Neuronal stem cell (in vitro differentiated cells): ENCODE results near the gene HSPA1L.

Experiments
- DNase-seq: peaks from one replicate; pipeline ENCODE4 v3.0.0-alpha.2; 2013; ENCODE audit warnings: low spot score
- H2AFZ ChIP-seq: one replicate; pipeline ENCODE4 v1.6.1; 2013; ENCODE audit warnings: mild to moderate bottlenecking, low read length, inconsistent platforms
- H2AK5ac ChIP-seq: 2 replicates; pipeline ENCODE4 v1.6.1; 2013; ENCODE audit warnings: low read depth, mild to moderate bottlenecking, inconsistent platforms, low read length, moderate library complexity, mixed read lengths
- H2BK120ac ChIP-seq: 2 replicates; pipeline ENCODE4 v1.6.1; 2013; ENCODE audit warnings: low read depth, mild to moderate bottlenecking, inconsistent platforms, low read length, moderate library complexity, mixed read lengths
- H2BK12ac ChIP-seq: one replicate; pipeline ENCODE4 v1.6.1; 2013; ENCODE audit warnings: low read length, inconsistent platforms
- H2BK15ac ChIP-seq: 2 replicates; pipeline ENCODE4 v1.6.1; 2013; ENCODE audit warnings: mild to moderate bottlenecking, low read length, inconsistent platforms, mixed read lengths
- H2BK5ac ChIP-seq: one replicate; pipeline ENCODE4 v1.6.1; 2013; ENCODE audit warnings: inconsistent platforms, mild to moderate bottlenecking, low read length, moderate library complexity
- H3K14ac ChIP-seq: one replicate; pipeline ENCODE4 v1.6.1; 2013; ENCODE audit warnings: low read length, inconsistent platforms
- H3K18ac ChIP-seq: 2 replicates; pipeline ENCODE4 v1.6.1; 2013; ENCODE audit warnings: low read length, inconsistent platforms
- H3K23ac ChIP-seq: 2 replicates; pipeline ENCODE4 v1.6.1; 2013; ENCODE audit warnings: low read depth, mild to moderate bottlenecking, mixed read lengths, low read length, inconsistent platforms; ENCODE audit not compliant: poor library complexity
- H3K27ac ChIP-seq: replicated peaks from 3 replicates; pipeline ENCODE4 v1.5.1; 2013; ENCODE audit warnings: low read length, inconsistent platforms
- H3K27me3 ChIP-seq, 3 experiments: 2 replicates each; pipeline ENCODE4 v1.6.1; 2013; ENCODE audit warnings: low read length in 3 of 3, mild to moderate bottlenecking in 2 of 3, inconsistent platforms in 1 of 3, low read depth in 1 of 3, mixed read lengths in 1 of 3, moderate library complexity in 1 of 3; ENCODE audit not compliant: control insufficient read depth in 3 of 3, insufficient read depth in 3 of 3
- H3K36me3 ChIP-seq, 2 donors: replicated peaks in 1 of 2; 2 replicates each; pipeline ENCODE4 v1.6.1; 2013; ENCODE audit warnings: low read length in 2 of 2; ENCODE audit not compliant: control insufficient read depth in 2 of 2, insufficient read depth in 2 of 2
- H3K4ac ChIP-seq: 2 replicates; pipeline ENCODE4 v1.6.1; 2013; ENCODE audit warnings: inconsistent platforms, mild to moderate bottlenecking, low read length, moderate library complexity
- H3K4me1 ChIP-seq, 2 donors: 1 replicate in 1 of 2; 2 replicates in 1 of 2; pipeline ENCODE4 v1.6.1; 2013; ENCODE audit warnings: low read length in 2 of 2, low read depth in 1 of 2; ENCODE audit not compliant: control insufficient read depth in 2 of 2, insufficient read depth in 1 of 2
- H3K4me2 ChIP-seq: one replicate; pipeline ENCODE4 v1.6.1; 2013; ENCODE audit warnings: mild to moderate bottlenecking, low read length, inconsistent platforms; ENCODE audit not compliant: insufficient read depth, poor library complexity, severe bottlenecking
- H3K4me3 ChIP-seq, 2 donors: 2 replicates each; pipeline ENCODE4 v1.5.1; 2013; ENCODE audit warnings: low read length in 2 of 2, mild to moderate bottlenecking in 2 of 2, inconsistent platforms in 1 of 2, moderate library complexity in 1 of 2
- H3K79me1 ChIP-seq: one replicate; pipeline ENCODE4 v1.6.1; 2013; ENCODE audit warnings: low read depth, mild to moderate bottlenecking, inconsistent platforms, low read length, moderate library complexity
- H3K9ac ChIP-seq: one replicate; pipeline ENCODE4 v1.6.1; 2013; ENCODE audit warnings: mild to moderate bottlenecking, low read depth, low read length, inconsistent platforms; ENCODE audit not compliant: poor library complexity
- H3K9me3 ChIP-seq, 2 donors: replicated peaks in 1 of 2; 2 replicates each; pipeline versions ENCODE3 to v1.6.1; 2013; ENCODE audit warnings: low read length in 2 of 2, mild to moderate bottlenecking in 2 of 2, inconsistent platforms in 1 of 2, low read depth in 1 of 2, mixed read lengths in 1 of 2, moderate library complexity in 1 of 2; ENCODE audit not compliant: control insufficient read depth in 2 of 2, insufficient read depth in 1 of 2
- H4K8ac ChIP-seq: one replicate; pipeline ENCODE4 v1.6.1; 2013; ENCODE audit warnings: low read depth, mild to moderate bottlenecking, inconsistent platforms, low read length, moderate library complexity
- H4K91ac ChIP-seq: one replicate; pipeline ENCODE4 v1.6.1; 2013; ENCODE audit warnings: low read length, low read depth, mild to moderate bottlenecking, inconsistent platforms; ENCODE audit not compliant: poor library complexity
- WGBS, 2 donors: extraction: QIAGEN DNeasy Blood & Tissue Kit; methylation state at CpG; one replicate each; pipeline ENCODE4 v1.1.7; 2013; ENCODE audit warnings: missing lambda C conversion rate in 2 of 2, mixed read lengths in 1 of 2; ENCODE audit not compliant: insufficient read length in 2 of 2, insufficient replicate concordance in 1 of 2; ENCODE audit errors: extremely low coverage in 2 of 2; 5-methylcytosine and 5-hydroxymethylcytosine counted together

Gene HSPA1L

DNA sequence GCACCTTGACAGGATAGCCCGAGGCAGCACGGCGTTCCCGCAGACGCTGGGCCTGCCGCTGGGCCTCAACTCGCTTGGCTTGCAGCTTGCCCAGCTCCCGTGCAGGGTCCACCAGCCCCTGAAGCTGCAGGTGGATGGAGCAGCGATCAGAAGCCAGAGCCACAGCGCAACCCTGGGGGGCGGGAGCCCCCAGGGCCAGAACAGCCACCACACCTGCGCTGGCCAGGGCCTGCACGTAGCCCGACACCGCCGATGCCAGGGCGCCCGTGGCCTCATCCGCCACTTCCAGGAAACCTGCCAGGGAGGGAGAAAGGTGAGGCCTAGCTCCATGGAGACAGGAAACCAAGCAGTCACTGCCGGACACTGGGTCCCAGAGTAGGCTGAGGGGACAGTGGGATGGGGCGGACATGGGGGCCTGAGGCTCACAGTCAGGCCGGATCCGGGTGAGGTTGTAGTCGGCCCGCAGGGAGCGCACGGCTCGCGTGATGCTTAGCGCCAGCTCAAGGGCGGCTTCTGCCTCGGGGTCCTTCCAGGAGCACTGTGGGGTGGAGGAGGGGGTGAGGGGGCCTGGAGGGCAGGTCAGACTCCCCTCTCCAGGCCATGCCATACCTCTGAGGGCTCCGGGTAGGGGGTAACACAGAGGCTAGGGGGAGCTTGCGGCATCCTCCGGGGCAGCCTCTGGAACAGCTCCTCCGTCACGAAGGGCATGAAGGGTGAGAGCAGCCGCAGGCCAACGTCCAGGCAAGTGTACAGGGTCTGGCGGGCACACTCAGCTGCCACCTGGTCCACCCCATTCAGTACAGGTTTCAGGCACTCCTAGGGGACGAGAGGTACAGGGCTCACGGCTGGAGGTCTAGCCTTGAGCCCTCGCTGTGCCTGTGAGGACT is 35.8 kb downstream of the HSPA1L start:
- no peak overlapping the region for H3K9ac ChIP-seq
- H3K79me1 ChIP-seq: peaks cover 2% of the 10 kb centered on the region
- no peak overlapping the region for H3K4me3 ChIP-seq
- H2BK12ac ChIP-seq: no peak overlapping the region
- WGBS, 2 donors: no CpG with 5 or more reads among the region's 43 CpGs
- H3K14ac ChIP-seq: no peak overlapping the region
- peak overlapping the region; percentile 43 for H3K23ac ChIP-seq
- no peak overlapping the region for H3K4ac ChIP-seq
- H2BK15ac ChIP-seq: no peak overlapping the region
- DNase-seq: no peak
- no peak overlapping the region for H2AK5ac ChIP-seq
- H3K36me3 ChIP-seq: peaks cover 46 to 68% of the 10 kb centered on the region in 2 donors
- no peak overlapping the region for H4K91ac ChIP-seq
- H3K27me3 ChIP-seq: no peaks in the 10 kb centered on the region
- H4K8ac ChIP-seq: no peak overlapping the region
- H3K4me1 ChIP-seq: peaks cover 4 to 8% of the 10 kb centered on the region in 2 donors
- H3K27ac ChIP-seq: no peak overlapping the region
- H3K4me2 ChIP-seq: no peak overlapping the region
- no peak overlapping the region for H3K18ac ChIP-seq
- no peak overlapping the region for H2AFZ ChIP-seq
- no peak overlapping the region for H2BK120ac ChIP-seq
- H3K9me3 ChIP-seq: no peaks in the 10 kb centered on the region
- H2BK5ac ChIP-seq: no peak overlapping the region

DNA sequence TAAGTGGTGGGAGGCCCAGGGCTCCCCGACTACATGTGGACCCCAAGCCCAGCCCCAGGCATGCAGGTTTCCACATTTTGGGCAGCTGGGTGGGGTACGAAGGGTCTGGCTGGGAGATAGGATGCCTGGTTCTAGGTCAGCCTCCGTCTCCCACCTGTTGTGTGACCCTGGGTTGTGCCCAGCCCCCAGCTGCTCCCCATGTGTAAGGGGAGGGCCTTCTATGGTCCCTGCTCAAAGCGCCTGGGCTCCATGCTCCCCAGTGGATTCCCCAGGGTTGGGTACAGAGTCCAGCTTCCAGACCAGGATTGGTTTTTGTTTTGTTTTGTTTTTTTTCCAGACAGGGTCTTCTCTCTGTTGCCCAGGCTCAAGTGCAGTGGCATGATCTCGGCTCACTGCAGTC is 36.9 kb downstream of the HSPA1L start:
- Histone ChIP-seq H3K4ac (no peak overlapping the region), H2BK15ac (no peak overlapping the region), H3K4me2 (no peak overlapping the region), H3K36me3 (peaks cover 42 to 58% of the 10 kb centered on the region in 2 donors), H3K4me1 (peaks cover 4 to 8% of the 10 kb centered on the region in 2 donors), H3K14ac (no peak overlapping the region), H3K9ac (no peak overlapping the region), H2BK12ac (no peak overlapping the region), H3K27ac (no peak overlapping the region), H2BK5ac (peak overlapping the region; percentile 5), H3K23ac (no peak overlapping the region), H2BK120ac (no peak overlapping the region), H3K4me3 (no peak overlapping the region), H3K27me3 (no peaks in the 10 kb centered on the region), H3K18ac (no peak overlapping the region), H2AFZ (no peak overlapping the region), H3K79me1 (peaks cover 2% of the 10 kb centered on the region), H2AK5ac (no peak overlapping the region), H4K8ac (no peak overlapping the region), H4K91ac (no peak overlapping the region), H3K9me3 (no peaks in the 10 kb centered on the region)
- WGBS, 2 donors: no CpG with 5 or more reads among the region's 5 CpGs
- no peak for DNase-seq

DNA sequence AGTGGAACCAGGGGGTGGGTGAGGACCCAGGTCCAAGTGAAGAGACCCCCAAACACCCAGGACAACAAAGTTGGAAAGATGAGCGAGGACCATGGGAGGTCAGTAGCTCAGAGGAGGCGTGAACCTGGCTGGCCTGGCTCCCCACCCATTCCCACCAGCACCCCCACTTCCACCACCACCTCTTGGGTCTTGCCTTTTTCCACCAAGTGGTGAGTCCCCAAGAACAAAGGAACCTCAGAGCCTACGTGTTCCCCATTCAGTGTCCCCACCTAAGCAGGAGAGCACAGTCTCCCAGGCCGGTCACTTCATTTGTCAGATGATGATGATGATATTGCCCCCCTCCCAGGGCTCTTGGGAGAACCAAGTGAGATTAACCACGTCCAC is 37.4 kb downstream of the HSPA1L start:
- H3K79me1 ChIP-seq: peaks cover 2% of the 10 kb centered on the region
- peaks cover 4 to 8% of the 10 kb centered on the region in 2 donors for H3K4me1 ChIP-seq
- H3K27ac ChIP-seq: no peak overlapping the region
- no peaks in the 10 kb centered on the region for H3K27me3 ChIP-seq
- no peak overlapping the region for H3K4me3 ChIP-seq
- no peak overlapping the region for H3K4ac ChIP-seq
- no peak overlapping the region for H4K8ac ChIP-seq
- no peak overlapping the region for H2BK120ac ChIP-seq
- no peak overlapping the region for H2AK5ac ChIP-seq
- H3K9me3 ChIP-seq: no peaks in the 10 kb centered on the region
- DNase-seq: no peak
- no peak overlapping the region for H2AFZ ChIP-seq
- H4K91ac ChIP-seq: no peak overlapping the region
- no CpG with 5 or more reads among the region's 5 CpGs for WGBS, 2 donors
- H3K36me3 ChIP-seq: peaks cover 38 to 53% of the 10 kb centered on the region in 2 donors
- H3K18ac ChIP-seq: no peak overlapping the region
- no peak overlapping the region for H2BK12ac ChIP-seq
- H3K9ac ChIP-seq: no peak overlapping the region
- no peak overlapping the region for H3K4me2 ChIP-seq
- H3K23ac ChIP-seq: peak overlapping the region; percentile 93
- no peak overlapping the region for H3K14ac ChIP-seq
- H2BK5ac ChIP-seq: no peak overlapping the region
- H2BK15ac ChIP-seq: no peak overlapping the region

DNA sequence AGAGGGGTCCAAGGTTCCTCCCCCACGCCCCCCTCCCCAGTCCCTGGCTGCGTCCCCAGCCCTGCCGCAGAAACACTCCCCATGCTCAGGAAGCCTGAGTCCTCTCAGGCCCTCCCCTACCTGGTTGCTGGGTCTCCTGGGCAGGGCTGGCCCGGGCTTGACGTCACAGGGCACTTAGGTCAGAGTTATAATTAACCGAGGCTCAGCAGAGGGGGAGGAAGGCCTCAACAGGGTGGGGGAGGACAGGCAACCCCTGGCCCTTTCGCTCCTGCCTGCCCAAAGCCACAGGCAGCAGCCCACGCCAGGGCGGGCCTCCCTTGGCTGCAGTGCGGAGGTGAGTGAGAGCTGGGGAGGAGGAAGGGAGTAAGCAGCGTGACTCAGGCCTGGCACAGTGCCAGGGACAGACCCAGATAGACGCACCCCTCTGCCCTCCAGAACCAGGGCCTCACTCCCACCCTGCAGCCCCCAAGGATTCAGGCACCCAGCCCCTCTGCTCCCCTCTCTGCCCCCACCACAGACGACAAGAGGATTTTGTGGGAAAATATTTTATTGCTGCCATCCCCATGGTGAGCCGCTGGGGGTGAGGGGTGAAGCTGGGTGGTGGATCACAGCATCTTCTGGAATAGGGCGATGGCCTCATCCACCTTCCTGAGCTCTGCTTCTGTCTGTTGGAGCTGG is 38.0 kb downstream of the HSPA1L start, which contains the start of gene VWA7:
Gene VWA7, minus strand, starts transcription at position 340 of the 678 bp plus-strand sequence. CDS start 549 bp downstream, outside the sequence.
- Histone ChIP-seq H3K9ac (peak within 1 kb of the TSS; percentile 84), H3K27ac (no peak within 1 kb of the TSS), H2BK12ac (no peak within 1 kb of the TSS), H3K4me1 (peaks cover 4 to 8% of the 10 kb centered on the region in 2 donors), H4K91ac (no peak within 1 kb of the TSS), H3K4me3 (no peak within 1 kb of the TSS), H3K36me3 (peaks cover 34 to 47% of the 10 kb centered on the region in 2 donors), H3K18ac (peak within 1 kb of the TSS; percentile 80), H2AFZ (no peak within 1 kb of the TSS), H3K14ac (peak within 1 kb of the TSS; percentile 82), H2BK15ac (peak within 1 kb of the TSS; percentile 86), H2BK5ac (peak within 1 kb of the TSS; percentile 53), H3K4me2 (peak within 1 kb of the TSS; percentile 11), H3K79me1 (peaks cover 2% of the 10 kb centered on the region), H3K4ac (no peak within 1 kb of the TSS), H2BK120ac (no peak within 1 kb of the TSS), H3K9me3 (no peaks in the 10 kb centered on the region), H4K8ac (no peak within 1 kb of the TSS), H2AK5ac (peak within 1 kb of the TSS; percentile 81), H3K27me3 (no peaks in the 10 kb centered on the region), H3K23ac (peak within 1 kb of the TSS; percentile 93)
- WGBS, 2 donors: no CpG with 5 or more reads among the region's 15 CpGs
- no peak for DNase-seq
